ENCODE results near the gene PITPNC1. TPM values are rescaled to one million over a fixed set of nuclear protein-coding genes. Genes with fewer than 3 reads are reported as not detected.

The PITPNC1 gene
- total and polyA plus RNA-seq, 4 donors, result 8.0 to 21.1 (median 15.2) TPM

DNA sequence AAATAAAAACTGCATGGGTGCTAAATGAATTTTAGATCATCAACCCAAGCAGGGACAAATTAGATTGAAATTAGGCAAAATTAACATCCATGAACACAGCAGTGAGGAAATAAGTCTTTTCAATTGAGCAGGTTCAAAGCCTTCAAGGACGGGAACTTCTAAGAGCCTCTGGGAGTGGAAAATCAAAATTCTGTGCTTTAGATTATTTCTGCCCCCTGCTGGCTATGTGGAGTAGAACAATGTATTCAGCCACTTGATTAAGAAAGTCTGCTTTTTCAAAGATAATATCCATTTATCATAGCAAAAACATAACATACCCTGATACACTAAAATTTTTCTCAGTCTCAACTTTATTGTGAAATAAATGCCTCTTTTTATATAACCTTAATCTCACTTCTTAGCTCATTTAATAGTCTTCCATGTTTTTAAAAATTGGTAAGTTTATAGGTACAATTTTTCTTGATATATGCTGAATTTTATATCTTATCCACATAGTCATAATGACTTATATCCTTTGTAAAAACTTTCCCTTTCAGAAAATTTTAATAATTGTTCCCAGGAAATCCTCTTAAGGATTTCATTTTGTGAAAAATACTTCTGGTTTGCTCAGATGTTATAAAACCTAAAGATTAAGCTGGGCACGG lies 312.6 kb downstream of the PITPNC1 start:
- ATAC-seq (ENCODE audit: insufficient read depth, low FRiP score) (no peak), DNase-seq (peak; percentile 49 to 84 (median 81))

DNA sequence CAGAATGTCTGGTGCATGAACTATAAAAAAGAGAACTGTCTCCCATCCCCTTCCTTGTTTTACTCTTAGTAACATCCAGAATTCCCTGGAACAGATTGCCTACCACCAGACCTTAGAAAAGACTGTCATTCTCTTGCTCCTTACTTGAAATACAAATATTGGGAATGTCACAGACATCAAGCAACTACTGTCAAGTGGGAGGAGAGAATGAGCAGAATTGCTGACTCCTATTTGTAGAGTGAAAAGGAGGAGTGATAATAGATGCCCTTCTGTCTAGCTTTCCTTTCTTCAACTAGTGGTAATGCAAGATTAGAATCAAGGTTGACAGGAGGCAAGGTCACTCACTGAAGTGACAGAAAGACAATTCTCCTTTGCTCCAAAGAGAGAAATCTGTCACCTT lies 316.7 kb downstream of the PITPNC1 start:
- DNase-seq, result no peak
- Histone ChIP-seq H3K9ac (ENCODE audit: insufficient read depth in 1 of 2, low read length in 2 of 2) (no peak overlapping the region), H3K9me3 (ENCODE audit: control insufficient read depth in 4 of 4, insufficient read depth in 3 of 4, low read length in 3 of 4) (no peaks in the 10 kb centered on the region), H3K36me3 (ENCODE audit: control insufficient read depth in 4 of 4, insufficient read depth in 4 of 4, low read length in 4 of 4) (peaks cover 0 to 9% (median under 1%) of the 10 kb centered on the region in 4 donors), H3K4me3 (no peak overlapping the region), H3K27me3 (ENCODE audit: control insufficient read depth in 3 of 3, insufficient read depth in 3 of 3, low read length in 2 of 3) (no peaks in the 10 kb centered on the region), H3K4me1 (ENCODE audit: control insufficient read depth in 5 of 5, insufficient read depth in 5 of 5, low read length in 5 of 5) (peaks cover 0 to 2% (median 0%) of the 10 kb centered on the region in 5 donors), H3K27ac (ENCODE audit: low read depth in 1 of 2, low read length in 1 of 2) (no peak overlapping the region)
- ATAC-seq (ENCODE audit: insufficient read depth, low FRiP score), result no peak
- TF ChIP-seq, protein P1, sequence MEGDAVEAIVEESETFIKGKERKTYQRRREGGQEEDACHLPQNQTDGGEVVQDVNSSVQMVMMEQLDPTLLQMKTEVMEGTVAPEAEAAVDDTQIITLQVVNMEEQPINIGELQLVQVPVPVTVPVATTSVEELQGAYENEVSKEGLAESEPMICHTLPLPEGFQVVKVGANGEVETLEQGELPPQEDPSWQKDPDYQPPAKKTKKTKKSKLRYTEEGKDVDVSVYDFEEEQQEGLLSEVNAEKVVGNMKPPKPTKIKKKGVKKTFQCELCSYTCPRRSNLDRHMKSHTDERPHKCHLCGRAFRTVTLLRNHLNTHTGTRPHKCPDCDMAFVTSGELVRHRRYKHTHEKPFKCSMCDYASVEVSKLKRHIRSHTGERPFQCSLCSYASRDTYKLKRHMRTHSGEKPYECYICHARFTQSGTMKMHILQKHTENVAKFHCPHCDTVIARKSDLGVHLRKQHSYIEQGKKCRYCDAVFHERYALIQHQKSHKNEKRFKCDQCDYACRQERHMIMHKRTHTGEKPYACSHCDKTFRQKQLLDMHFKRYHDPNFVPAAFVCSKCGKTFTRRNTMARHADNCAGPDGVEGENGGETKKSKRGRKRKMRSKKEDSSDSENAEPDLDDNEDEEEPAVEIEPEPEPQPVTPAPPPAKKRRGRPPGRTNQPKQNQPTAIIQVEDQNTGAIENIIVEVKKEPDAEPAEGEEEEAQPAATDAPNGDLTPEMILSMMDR (IDR thresholded peaks at IDR 0.05; ENCODE audit: control extremely low read depth, extremely low read depth), result no peak

More for the DNA sequence above, 312.6 kb downstream of the PITPNC1 start:
- H3K27me3 ChIP-seq (ENCODE audit: control insufficient read depth in 3 of 3, insufficient read depth in 3 of 3, low read length in 2 of 3), result no peaks in the 10 kb centered on the region
- H3K27ac ChIP-seq (ENCODE audit: low read depth in 1 of 2, low read length in 1 of 2), result no peak overlapping the region
- H3K9me3 ChIP-seq (ENCODE audit: control insufficient read depth in 4 of 4, insufficient read depth in 3 of 4, low read length in 3 of 4), result no peaks in the 10 kb centered on the region
- H3K9ac ChIP-seq (ENCODE audit: insufficient read depth in 1 of 2, low read length in 2 of 2), result no peak overlapping the region
- no peak overlapping the region for H3K4me3 ChIP-seq
- TF ChIP-seq, protein P1 (IDR thresholded peaks at IDR 0.05; ENCODE audit: control extremely low read depth, extremely low read depth), result peak; percentile 58
- H3K36me3 ChIP-seq (ENCODE audit: control insufficient read depth in 4 of 4, insufficient read depth in 4 of 4, low read length in 4 of 4), result peaks cover 0 to 13% (median under 1%) of the 10 kb centered on the region in 4 donors
- H3K4me1 ChIP-seq (ENCODE audit: control insufficient read depth in 5 of 5, insufficient read depth in 5 of 5, low read length in 5 of 5), result peaks cover 0 to 2% (median 0%) of the 10 kb centered on the region in 5 donors
- WGBS, 2 donors, result 45 to 47% methylated on average over 2 of the region's 2 CpGs

DNA sequence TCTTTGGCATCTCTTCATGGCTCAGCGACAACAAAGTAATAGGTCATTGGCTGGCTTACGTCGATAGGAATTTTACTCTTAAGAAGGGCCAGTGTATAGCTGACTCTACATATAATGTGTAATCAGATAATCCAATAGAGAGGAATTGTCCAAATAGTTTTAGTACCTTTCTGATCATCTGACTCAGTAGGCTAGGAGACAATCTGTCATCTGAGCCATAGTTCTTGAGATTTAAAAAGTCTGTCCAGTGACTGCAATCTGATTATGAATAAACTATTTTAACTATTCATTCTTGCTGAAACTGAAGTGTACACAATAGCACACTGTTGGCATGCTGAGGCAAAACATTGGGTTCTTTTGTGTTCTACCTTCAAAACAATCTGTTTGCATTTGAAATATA lies 319.3 kb downstream of the PITPNC1 start:
- DNase-seq (peak in 2 of 3 donors; percentile 32 to 34), ATAC-seq (ENCODE audit: insufficient read depth, low FRiP score) (no peak)
- Histone ChIP-seq H3K4me1 (ENCODE audit: control insufficient read depth in 5 of 5, insufficient read depth in 5 of 5, low read length in 5 of 5) (no peaks in the 10 kb centered on the region), H3K4me3 (no peak overlapping the region), H3K27ac (ENCODE audit: low read depth in 1 of 2, low read length in 1 of 2) (no peak overlapping the region), H3K27me3 (ENCODE audit: control insufficient read depth in 3 of 3, insufficient read depth in 3 of 3, low read length in 2 of 3) (no peaks in the 10 kb centered on the region), H3K9ac (ENCODE audit: insufficient read depth in 1 of 2, low read length in 2 of 2) (no peak overlapping the region), H3K36me3 (ENCODE audit: control insufficient read depth in 4 of 4, insufficient read depth in 4 of 4, low read length in 4 of 4) (peaks cover 0 to 9% (median under 1%) of the 10 kb centered on the region in 4 donors), H3K9me3 (ENCODE audit: control insufficient read depth in 4 of 4, insufficient read depth in 3 of 4, low read length in 3 of 4) (no peaks in the 10 kb centered on the region)
- TF ChIP-seq, protein P1 (IDR thresholded peaks at IDR 0.05; ENCODE audit: control extremely low read depth, extremely low read depth), result no peak
- 61 to 84% methylated on average over 3 of the region's 3 CpGs for WGBS, 2 donors

Data from lung (tissue), 12 donors.